ENCODE data around the gene ACSBG1. TPM values are rescaled to one million over a fixed set of nuclear protein-coding genes. Genes with fewer than 3 reads are reported as not detected.
"Not testable (repeated sequence)": the region's sequence is repeated elsewhere in the genome, so short reads cannot be mapped to it uniquely, and the experiment has no call there.

ACSBG1 gene
- total RNA-seq, 1 donor from 2014 or later, result 1.2 TPM

DNA sequence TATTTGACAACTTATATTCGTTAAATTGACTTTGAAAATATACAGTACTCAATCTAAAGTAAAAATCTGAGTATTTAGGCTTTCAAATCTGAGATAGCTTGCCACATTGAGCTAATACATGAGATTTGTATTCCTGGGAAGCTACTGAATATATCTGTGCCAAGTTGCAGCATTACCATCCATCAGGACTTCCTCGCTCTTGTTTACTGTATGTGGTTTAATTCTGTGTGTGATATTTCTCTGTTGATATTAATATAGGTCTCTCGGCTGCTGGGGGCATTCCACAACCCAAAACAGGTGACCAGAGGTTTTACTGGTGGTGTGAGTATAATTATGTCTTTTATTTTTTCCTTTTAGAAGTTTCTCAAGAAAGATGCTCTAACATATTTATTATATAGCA lies 79.4 kb downstream of the ACSBG1 start:
- no peaks in the 10 kb centered on the region for H3K27me3 Mint-ChIP-seq (ENCODE audit: low read depth)
- H3K9me3 Mint-ChIP-seq, result no peaks in the 10 kb centered on the region
- no peak overlapping the region for H3K27ac Mint-ChIP-seq
- H3K36me3 Mint-ChIP-seq, result peaks cover 1% of the 10 kb centered on the region
- peaks cover 9% of the 10 kb centered on the region for H3K4me1 Mint-ChIP-seq
- no peak for DNase-seq (ENCODE audit: low spot score in 2 of 2, unreplicated experiment in 2 of 2)
- TF ChIP-seq, protein P1, sequence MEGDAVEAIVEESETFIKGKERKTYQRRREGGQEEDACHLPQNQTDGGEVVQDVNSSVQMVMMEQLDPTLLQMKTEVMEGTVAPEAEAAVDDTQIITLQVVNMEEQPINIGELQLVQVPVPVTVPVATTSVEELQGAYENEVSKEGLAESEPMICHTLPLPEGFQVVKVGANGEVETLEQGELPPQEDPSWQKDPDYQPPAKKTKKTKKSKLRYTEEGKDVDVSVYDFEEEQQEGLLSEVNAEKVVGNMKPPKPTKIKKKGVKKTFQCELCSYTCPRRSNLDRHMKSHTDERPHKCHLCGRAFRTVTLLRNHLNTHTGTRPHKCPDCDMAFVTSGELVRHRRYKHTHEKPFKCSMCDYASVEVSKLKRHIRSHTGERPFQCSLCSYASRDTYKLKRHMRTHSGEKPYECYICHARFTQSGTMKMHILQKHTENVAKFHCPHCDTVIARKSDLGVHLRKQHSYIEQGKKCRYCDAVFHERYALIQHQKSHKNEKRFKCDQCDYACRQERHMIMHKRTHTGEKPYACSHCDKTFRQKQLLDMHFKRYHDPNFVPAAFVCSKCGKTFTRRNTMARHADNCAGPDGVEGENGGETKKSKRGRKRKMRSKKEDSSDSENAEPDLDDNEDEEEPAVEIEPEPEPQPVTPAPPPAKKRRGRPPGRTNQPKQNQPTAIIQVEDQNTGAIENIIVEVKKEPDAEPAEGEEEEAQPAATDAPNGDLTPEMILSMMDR (IDR thresholded peaks at IDR 0.05; ENCODE audit: unreplicated experiment), result no peak
- no peak overlapping the region for H3K4me3 Mint-ChIP-seq

DNA sequence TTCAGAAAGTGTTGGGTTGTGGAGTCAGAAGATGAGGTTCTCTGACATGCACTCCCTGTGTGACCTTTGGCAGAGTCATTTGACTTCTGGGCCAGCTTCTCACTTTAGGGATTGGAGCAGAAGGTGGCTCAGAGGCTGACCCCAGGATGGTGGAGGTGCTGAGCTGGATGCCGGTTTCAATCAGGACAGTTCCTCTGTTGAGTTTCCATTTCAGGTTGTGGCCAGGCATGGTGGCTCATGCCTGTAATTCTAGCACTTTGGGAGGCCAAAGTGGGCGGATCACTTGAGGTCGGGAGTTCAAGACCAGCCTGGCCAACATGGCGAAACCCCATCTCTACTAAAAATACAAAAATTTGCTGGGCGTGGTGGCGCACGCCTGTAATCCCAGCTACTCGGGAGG lies 83.3 kb downstream of the ACSBG1 start:
- not testable (repeated sequence) for DNase-seq (ENCODE audit: low spot score in 2 of 2, unreplicated experiment in 2 of 2); H3K27ac Mint-ChIP-seq; H3K36me3 Mint-ChIP-seq; H3K9me3 Mint-ChIP-seq; H3K4me3 Mint-ChIP-seq; H3K27me3 Mint-ChIP-seq (ENCODE audit: low read depth)
- peaks cover 23% of the 10 kb centered on the region for H3K4me1 Mint-ChIP-seq

DNA sequence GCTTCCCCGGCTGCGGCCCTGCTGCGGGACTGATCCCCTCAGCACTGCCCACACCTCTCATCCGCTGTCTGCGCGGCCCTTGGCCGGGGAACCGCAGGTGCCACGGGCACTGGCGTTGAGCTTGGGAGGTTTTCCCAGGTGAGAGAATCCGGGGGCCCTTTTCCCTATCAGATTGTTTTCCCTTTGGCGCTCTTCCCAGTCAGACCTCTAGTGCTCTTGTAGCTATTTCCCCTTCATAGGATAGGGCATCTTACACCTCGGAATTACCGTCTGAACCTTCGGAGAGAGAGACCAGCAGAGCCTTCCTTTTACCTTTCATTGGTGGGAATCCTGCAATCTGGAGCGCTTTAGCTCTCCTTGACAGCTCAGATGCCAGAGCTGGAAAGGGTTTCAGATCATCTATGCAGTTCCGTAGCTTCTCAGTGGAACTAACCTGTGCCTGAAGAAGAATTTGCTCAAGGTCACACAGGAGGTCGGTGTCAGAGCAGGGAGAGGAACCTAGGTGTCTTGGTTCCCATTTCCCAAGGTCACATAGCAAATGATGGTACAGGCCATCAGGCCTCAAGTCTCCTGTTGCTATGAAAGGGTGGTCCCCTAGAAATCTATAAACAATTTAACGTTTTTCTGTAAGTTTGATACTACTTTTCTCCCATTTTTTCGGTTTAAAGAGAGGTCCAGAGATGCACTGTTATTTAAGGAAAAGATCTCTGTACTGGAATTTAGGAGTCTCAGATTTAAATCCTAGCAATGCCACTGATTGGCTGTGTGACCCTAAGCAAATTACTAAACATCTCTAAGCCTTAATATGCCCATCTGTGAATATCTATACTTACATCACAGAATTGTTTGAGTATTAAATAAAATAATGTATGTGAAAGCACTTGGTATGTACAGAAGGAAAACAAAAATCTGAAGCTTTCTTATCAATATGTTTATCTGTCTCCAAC lies 84.3 kb downstream of the ACSBG1 start:
- H3K4me1 Mint-ChIP-seq, result peaks cover 20% of the 10 kb centered on the region
- no peaks in the 10 kb centered on the region for H3K27me3 Mint-ChIP-seq (ENCODE audit: low read depth)
- no peaks in the 10 kb centered on the region for H3K36me3 Mint-ChIP-seq
- TF ChIP-seq, protein P1 (IDR thresholded peaks at IDR 0.05; ENCODE audit: unreplicated experiment), result no peak
- H3K4me3 Mint-ChIP-seq, result peak overlapping the region; percentile 86
- H3K9me3 Mint-ChIP-seq, result no peaks in the 10 kb centered on the region
- peak overlapping the region; percentile 85 for H3K27ac Mint-ChIP-seq
- DNase-seq (ENCODE audit: low spot score in 2 of 2, unreplicated experiment in 2 of 2), result peak in 1 of 2 experiments; percentile 53

DNA sequence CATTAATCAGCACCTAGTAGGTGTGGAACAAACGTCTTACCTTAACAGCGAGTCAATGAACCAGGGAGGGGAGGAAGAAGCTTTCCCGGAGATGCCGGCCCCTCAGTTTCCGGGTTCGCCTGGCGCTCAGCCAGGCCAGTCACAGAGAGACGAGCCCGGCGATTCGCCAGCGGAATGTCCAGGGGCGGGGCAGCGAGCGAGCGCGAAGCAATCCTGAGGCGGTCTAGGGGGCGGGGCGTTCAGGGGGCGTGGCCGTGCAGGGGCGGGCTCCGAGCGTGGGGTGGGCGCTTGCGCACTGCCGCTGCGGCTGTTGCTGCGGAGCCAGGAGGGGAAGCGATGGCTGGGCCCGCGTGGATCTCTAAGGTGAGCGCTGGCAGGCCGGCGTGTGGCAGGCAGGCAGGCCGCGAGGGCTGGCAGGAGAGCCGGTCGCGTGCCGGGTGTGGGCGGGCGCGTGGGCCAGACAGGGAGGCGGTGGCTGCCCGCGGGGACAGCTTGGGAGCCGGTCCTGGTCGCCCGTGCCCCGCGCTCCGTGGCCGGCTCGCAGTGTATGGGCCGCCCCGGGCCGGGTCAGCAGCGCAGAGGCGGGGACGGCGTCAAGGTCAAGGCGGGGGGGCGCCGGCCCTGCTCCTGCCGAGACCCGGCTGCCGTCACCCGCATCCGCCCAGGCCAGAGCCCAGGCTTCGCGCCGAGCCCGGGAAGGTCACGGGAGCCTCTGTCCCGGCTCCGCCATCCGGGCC lies 85.1 kb downstream of the ACSBG1 start, which contains the start of gene IDH3A:
TSS of gene IDH3A (plus strand) at position 295 of the 737 bp plus-strand sequence. CDS start at position 337, 42 bp downstream.
- DNase-seq (ENCODE audit: low spot score in 2 of 2, unreplicated experiment in 2 of 2), result peak; percentile 100
- peaks cover 20% of the 10 kb centered on the region for H3K4me1 Mint-ChIP-seq
- peak within 1 kb of the TSS; percentile 96 for H3K27ac Mint-ChIP-seq
- TF ChIP-seq, protein P1 (IDR thresholded peaks at IDR 0.05; ENCODE audit: unreplicated experiment), result no peak
- H3K27me3 Mint-ChIP-seq (ENCODE audit: low read depth), result no peaks in the 10 kb centered on the region
- H3K4me3 Mint-ChIP-seq, result peak within 1 kb of the TSS; percentile 95
- H3K36me3 Mint-ChIP-seq, result no peaks in the 10 kb centered on the region
- H3K9me3 Mint-ChIP-seq, result no peaks in the 10 kb centered on the region

DNA sequence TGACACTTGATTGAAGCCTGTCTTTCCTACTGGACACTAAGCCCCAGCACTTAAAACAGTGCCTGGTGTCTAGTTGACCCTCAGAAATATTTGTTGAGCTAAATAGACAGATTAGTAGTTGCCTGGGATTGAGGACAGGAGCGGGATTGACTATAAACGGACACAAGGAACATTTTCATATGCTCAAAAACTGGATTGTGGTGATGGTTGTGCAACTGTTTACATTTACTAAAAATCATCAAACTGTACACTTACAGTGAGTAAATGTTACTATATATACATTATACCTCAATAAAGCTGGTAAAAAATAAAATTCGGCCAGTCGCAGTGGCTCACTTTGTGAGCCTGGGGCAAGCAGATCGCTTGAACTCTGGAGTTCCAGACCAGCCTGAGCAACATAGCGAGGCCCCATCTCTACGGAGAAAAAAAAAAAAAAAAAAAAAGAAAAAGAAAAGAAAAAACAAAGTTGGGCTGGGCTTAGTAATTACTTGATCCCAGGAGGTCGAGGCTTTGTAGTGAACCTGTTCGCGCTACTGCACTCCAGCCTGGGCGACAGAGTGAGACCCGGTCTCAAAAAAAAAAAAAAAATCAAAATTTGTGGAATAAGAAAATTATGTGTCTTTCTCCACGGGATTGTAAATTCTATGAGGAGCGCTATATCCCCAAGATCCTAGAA lies 85.8 kb downstream of the ACSBG1 start:
- DNase-seq (ENCODE audit: low spot score in 2 of 2, unreplicated experiment in 2 of 2), result no peak
- no peaks in the 10 kb centered on the region for H3K36me3 Mint-ChIP-seq
- H3K4me3 Mint-ChIP-seq, result peak overlapping the region; percentile 95
- H3K4me1 Mint-ChIP-seq, result peaks cover 20% of the 10 kb centered on the region
- peak overlapping the region; percentile 96 for H3K27ac Mint-ChIP-seq
- no peaks in the 10 kb centered on the region for H3K9me3 Mint-ChIP-seq
- TF ChIP-seq, protein P1 (IDR thresholded peaks at IDR 0.05; ENCODE audit: unreplicated experiment), result no peak
- H3K27me3 Mint-ChIP-seq (ENCODE audit: low read depth), result no peaks in the 10 kb centered on the region

Data from mesothelial cell of epicardium (in vitro differentiated cells).